ENCODE data around the gene PPFIBP1.
"Not testable (repeated sequence)": the region's sequence is repeated elsewhere in the genome, so short reads cannot be mapped to it uniquely, and the experiment has no call there.

Gene PPFIBP1

GRCh38 chr12:27709932-27710591, 186.1 kb downstream of the PPFIBP1 start:
- DNase-seq (ENCODE audit: low spot score) = no peak

- peak; percentile 91 for DNase-seq (ENCODE audit: low spot score)
Measured at GRCh38 chr12:27710592-27711316, 186.7 kb downstream of the PPFIBP1 start, which contains the start of gene MRPS35. MRPS35 (plus strand) TSS chr12:27710832; CDS start chr12:27710844, 12 bp downstream.

GRCh38 chr12:27711317-27711682, 187.3 kb downstream of the PPFIBP1 start:
- peak; percentile 51 for DNase-seq (ENCODE audit: low spot score)

GRCh38 chr12:27711967-27712366, 188.0 kb downstream of the PPFIBP1 start:
- no peak for DNase-seq (ENCODE audit: low spot score)

- DNase-seq (ENCODE audit: low spot score) = no peak
Measured at GRCh38 chr12:27723212-27723611, 199.2 kb downstream of the PPFIBP1 start.

GRCh38 chr12:27730097-27730588, 206.1 kb downstream of the PPFIBP1 start:
- no peak for DNase-seq (ENCODE audit: low spot score)

- DNase-seq (ENCODE audit: low spot score) = peak; percentile 64
Measured at GRCh38 chr12:27732281-27732680, 208.3 kb downstream of the PPFIBP1 start.

GRCh38 chr12:27733052-27733656, 209.1 kb downstream of the PPFIBP1 start:
- peak; percentile 67 for DNase-seq (ENCODE audit: low spot score)

GRCh38 chr12:27733791-27734190, 209.8 kb downstream of the PPFIBP1 start:
- no peak for DNase-seq (ENCODE audit: low spot score)

- not testable (repeated sequence) for DNase-seq (ENCODE audit: low spot score)
Measured at GRCh38 chr12:27734321-27734720, 210.3 kb downstream of the PPFIBP1 start.

GRCh38 chr12:27743601-27744000, 219.6 kb downstream of the PPFIBP1 start:
- no peak for DNase-seq (ENCODE audit: low spot score)

Measured in NAMALWA (cell line).